Spleen (tissue), 11 donors: ENCODE results near the gene EPAS1. TPM values are rescaled to one million over a fixed set of nuclear protein-coding genes. Genes with fewer than 3 reads are reported as not detected.

ENCODE experiments used
- DNase-seq: peaks from one replicate; pipeline ENCODE4 v3.0.0-alpha.2; 2020
- H3K27ac ChIP-seq, 8 donors: fragments of 200-600 bp; sonication (generic) in 7 of 8; 1 replicate in 4 of 8; 2 replicates in 4 of 8; pipeline versions ENCODE4 v1.5.0 to v1.8.0; 2016 to 2021; ENCODE audit warnings: inconsistent platforms in 4 of 8, mild to moderate bottlenecking in 4 of 8, moderate library complexity in 1 of 8
- H3K27me3 ChIP-seq, 7 donors: fragments of 200-600 bp; sonication (generic) in 6 of 7; replicated peaks in 1 of 7; 1 replicate in 4 of 7; 2 replicates in 3 of 7; pipeline versions ENCODE4 v1.5.0 to v1.8.0; 2016 to 2021; ENCODE audit warnings: inconsistent platforms in 3 of 7, mild to moderate bottlenecking in 1 of 7
- H3K36me3 ChIP-seq, 6 donors: fragments of 200-600 bp; sonication (generic) in 5 of 6; 1 replicate in 4 of 6; 2 replicates in 2 of 6; pipeline versions ENCODE4 v1.5.0 to v1.8.0; 2016 to 2021; ENCODE audit warnings: inconsistent platforms in 2 of 6
- H3K4me1 ChIP-seq, 6 donors: fragments of 200-600 bp; sonication (generic) in 5 of 6; 1 replicate in 3 of 6; 2 replicates in 3 of 6; pipeline versions ENCODE4 v1.5.0 to v1.8.0; 2016 to 2021; ENCODE audit warnings: inconsistent platforms in 3 of 6
- H3K4me3 ChIP-seq, 8 donors: fragments of 200-600 bp; sonication (generic) in 7 of 8; 1 replicate in 4 of 8; 2 replicates in 4 of 8; pipeline versions ENCODE4 v1.5.0 to v1.8.0; 2016 to 2021; ENCODE audit warnings: inconsistent platforms in 4 of 8, mild to moderate bottlenecking in 4 of 8, moderate library complexity in 2 of 8
- H3K9me3 ChIP-seq, 8 donors: fragments of 200-600 bp; sonication (generic) in 7 of 8; 1 replicate in 4 of 8; 2 replicates in 4 of 8; pipeline versions ENCODE4 v1.5.0 to v1.8.0; 2016 to 2021; ENCODE audit warnings: inconsistent platforms in 4 of 8
- POLR2A ChIP-seq, 3 donors: fragments of 450-650 bp; IDR thresholded peaks; one replicate each; pipeline ENCODE4 v1.5.1; 2017; ENCODE audit warnings: antibody characterized with exemption in 3 of 3, mild to moderate bottlenecking in 1 of 3
- POLR2AphosphoS5 ChIP-seq, 3 donors: sonication (generic); formaldehyde crosslinking; IDR thresholded peaks; one replicate each; pipeline ENCODE4 v1.5.1; 2017; ENCODE audit warnings: antibody characterized with exemption in 3 of 3
- WGBS, 5 donors: extraction: QIAGEN DNeasy Blood & Tissue Kit in 3 of 5; methylation state at CpG; one replicate each; pipeline versions ENCODE4 v1.1.5 to v1.1.7; 2013 to 2018; 5-methylcytosine and 5-hydroxymethylcytosine counted together
- intact Hi-C: fragments of 100-400 bp; cut with DNase I; formaldehyde crosslinking; loops from one replicate; pipeline ENCODE4 v1.15.0; 2023; ENCODE audit warnings: low total_unique reads
- polyA plus RNA-seq, 3 donors: library from polyadenylated mRNA; stranded (reverse); fragments of 200-250 nt; gene quantifications; one replicate each; pipeline ENCODE4 v1.2.1, GENCODE V29; 2013
- total RNA-seq, 7 donors: library from RNA; depleted of rRNA in 3 of 7; stranded (reverse); fragments of >200 nt in 3 of 7; fragmentation: NEBNext Ultra II Directional in 4 of 7; extraction: Animal tissue kit (Norgen Biotek cat#: 25700) in 4 of 7; gene quantifications; one replicate each; pipeline versions ENCODE4 v1.1.0 to v1.2.1, GENCODE V29; 2016 to 2021
- TF ChIP-seq, protein P1 (sequence below), 11 experiments: fragments of 200-600 bp in 7 of 11; fragments of 450-650 bp in 4 of 11; sonication (generic) in 4 of 11; IDR thresholded peaks in 8 of 11; conservative IDR thresholded peaks in 3 of 11; 1 replicate in 7 of 11; 2 replicates in 4 of 11; pipeline versions ENCODE4 v1.4.0 to v1.8.0; 2016 to 2021; ENCODE audit warnings: antibody characterized with exemption in 11 of 11, inconsistent platforms in 4 of 11, mild to moderate bottlenecking in 1 of 11
- donor health status: healthy with polysubstance abuse.
- donor health status: DM: no; HTN: no; CAD: no; lungs with moderate emphysema.
- donor health status: DM: no; HTN: no; CAD: no.
- donor health status: Bipolar disorder and iron deficiency.
- donor health status: healthy.
- donor health status: DM: no; HTN: no; CAD: no.
- donor health status: DM: yes; HTN: yes; CAD: no.

Gene EPAS1
- total and polyA plus RNA-seq, 10 donors, result 30.5 to 330 (median 213) TPM

DNA sequence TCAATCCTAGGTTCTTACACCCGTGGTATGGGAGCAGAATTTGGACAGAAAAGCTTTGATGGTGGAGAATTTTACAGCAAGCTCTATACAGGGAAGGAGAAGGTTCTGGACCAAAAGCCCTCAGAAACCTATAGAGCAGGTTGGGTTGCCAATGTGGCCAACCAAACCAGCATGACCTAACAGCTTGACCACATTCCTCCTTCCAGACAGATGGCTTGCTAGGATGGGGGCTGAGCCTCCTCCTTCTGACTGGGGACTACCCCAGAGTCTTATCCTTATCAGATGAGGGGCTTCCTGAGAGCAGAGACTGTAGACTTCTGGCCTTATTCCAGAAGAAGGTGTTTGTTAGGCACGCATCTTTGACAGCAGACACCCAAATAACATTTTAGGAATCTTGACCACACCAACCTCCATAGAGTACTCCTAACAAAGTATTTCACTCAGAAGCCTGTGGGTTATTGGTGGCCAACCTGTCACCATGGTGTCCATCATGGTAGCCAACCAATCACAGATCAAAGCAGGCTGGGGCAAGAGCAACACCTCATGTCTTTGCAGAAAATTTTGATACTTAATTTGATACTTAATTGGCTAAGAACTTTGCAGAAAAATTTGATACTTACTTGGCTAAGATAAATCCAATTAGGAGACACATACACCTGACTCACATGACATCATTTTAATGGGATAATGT, 34.8 kb upstream of the EPAS1 start:
- no peak overlapping the region for H3K4me3 ChIP-seq

DNA sequence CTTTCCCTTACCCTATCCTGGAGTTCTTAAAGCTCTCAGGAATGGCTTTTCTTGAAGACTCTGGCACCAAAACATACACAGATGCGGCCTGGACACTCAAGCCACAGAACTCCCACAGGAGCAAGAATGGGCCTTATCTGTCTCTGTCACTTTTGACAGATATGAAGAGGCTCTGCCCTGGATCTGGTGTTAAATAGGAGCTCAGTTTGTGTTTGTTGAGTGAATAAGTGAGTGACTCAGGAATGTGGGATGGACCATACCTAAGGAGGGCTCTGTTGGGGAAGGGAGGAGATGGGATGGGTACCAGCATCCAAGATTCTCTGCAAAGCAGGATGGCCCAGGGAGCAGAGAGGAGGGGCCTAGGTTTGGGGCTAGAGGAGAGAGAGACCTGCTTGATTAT, 33.9 kb upstream of the EPAS1 start:
- Histone ChIP-seq H3K27ac (no peak overlapping the region), H3K4me3 (no peak overlapping the region), H3K9me3 (no peaks in the 10 kb centered on the region), H3K27me3 (no peaks in the 10 kb centered on the region), H3K4me1 (peaks cover 0 to 32% (median 21%) of the 10 kb centered on the region in 6 donors), H3K36me3 (no peaks in the 10 kb centered on the region)
- intact Hi-C loops, result no loop called here
- TF ChIP-seq, protein P1, sequence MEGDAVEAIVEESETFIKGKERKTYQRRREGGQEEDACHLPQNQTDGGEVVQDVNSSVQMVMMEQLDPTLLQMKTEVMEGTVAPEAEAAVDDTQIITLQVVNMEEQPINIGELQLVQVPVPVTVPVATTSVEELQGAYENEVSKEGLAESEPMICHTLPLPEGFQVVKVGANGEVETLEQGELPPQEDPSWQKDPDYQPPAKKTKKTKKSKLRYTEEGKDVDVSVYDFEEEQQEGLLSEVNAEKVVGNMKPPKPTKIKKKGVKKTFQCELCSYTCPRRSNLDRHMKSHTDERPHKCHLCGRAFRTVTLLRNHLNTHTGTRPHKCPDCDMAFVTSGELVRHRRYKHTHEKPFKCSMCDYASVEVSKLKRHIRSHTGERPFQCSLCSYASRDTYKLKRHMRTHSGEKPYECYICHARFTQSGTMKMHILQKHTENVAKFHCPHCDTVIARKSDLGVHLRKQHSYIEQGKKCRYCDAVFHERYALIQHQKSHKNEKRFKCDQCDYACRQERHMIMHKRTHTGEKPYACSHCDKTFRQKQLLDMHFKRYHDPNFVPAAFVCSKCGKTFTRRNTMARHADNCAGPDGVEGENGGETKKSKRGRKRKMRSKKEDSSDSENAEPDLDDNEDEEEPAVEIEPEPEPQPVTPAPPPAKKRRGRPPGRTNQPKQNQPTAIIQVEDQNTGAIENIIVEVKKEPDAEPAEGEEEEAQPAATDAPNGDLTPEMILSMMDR (IDR thresholded peaks at IDR 0.05 in 8 of 11, conservative IDR thresholded peaks at IDR 0.05 in 3 of 11), result no peak
- TF ChIP-seq POLR2A (IDR thresholded peaks at IDR 0.05) (no peak), POLR2AphosphoS5 (IDR thresholded peaks at IDR 0.05) (no peak)
- no peak for DNase-seq
- 68 to 92% (median 91%) methylated on average over 1 of the region's 1 CpG for WGBS, 5 donors

More for the DNA sequence above, 34.8 kb upstream of the EPAS1 start:
- WGBS, 5 donors, result 64 to 98% (median 80%) methylated on average over 2 of the region's 2 CpGs
- Histone ChIP-seq H3K27me3 (no peaks in the 10 kb centered on the region), H3K9me3 (no peaks in the 10 kb centered on the region), H3K36me3 (no peaks in the 10 kb centered on the region), H3K27ac (no peak overlapping the region), H3K4me1 (peaks cover 0 to 32% (median 18%) of the 10 kb centered on the region in 6 donors)
- TF ChIP-seq, protein P1 (IDR thresholded peaks at IDR 0.05 in 8 of 11, conservative IDR thresholded peaks at IDR 0.05 in 3 of 11), result no peak
- TF ChIP-seq POLR2AphosphoS5 (IDR thresholded peaks at IDR 0.05) (no peak), POLR2A (IDR thresholded peaks at IDR 0.05) (no peak)
- no peak for DNase-seq
- intact Hi-C loops, result no loop called here

DNA sequence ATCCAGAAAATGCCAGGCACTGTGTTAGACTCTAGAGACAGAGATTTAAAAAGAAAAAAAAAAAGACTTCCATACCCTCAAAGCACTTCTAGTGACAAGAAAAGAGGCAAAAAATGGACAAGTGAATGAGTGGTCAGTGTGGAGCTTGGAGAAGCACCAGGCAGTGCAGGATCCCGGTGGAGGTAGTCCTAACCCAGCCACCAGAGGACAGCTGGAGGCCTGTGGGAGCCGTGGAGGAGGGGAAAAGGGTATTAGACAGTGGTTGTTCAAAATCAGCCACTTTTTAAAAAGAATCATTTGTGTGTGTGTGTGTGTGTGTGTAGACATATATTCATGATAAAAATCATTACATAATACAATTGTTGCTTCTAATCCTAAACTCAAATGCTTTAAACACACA, 32.8 kb upstream of the EPAS1 start:
- Histone ChIP-seq H3K36me3 (no peaks in the 10 kb centered on the region), H3K27ac (no peak overlapping the region), H3K27me3 (no peaks in the 10 kb centered on the region), H3K4me3 (no peak overlapping the region), H3K9me3 (no peaks in the 10 kb centered on the region), H3K4me1 (peaks cover 0 to 33% (median 21%) of the 10 kb centered on the region in 6 donors)
- no peak for DNase-seq
- 71 to 89% (median 80%) methylated on average over 2 of the region's 2 CpGs for WGBS, 5 donors
- intact Hi-C loops, result no loop called here
- TF ChIP-seq, protein P1 (IDR thresholded peaks at IDR 0.05 in 8 of 11, conservative IDR thresholded peaks at IDR 0.05 in 3 of 11), result no peak
- TF ChIP-seq POLR2A (IDR thresholded peaks at IDR 0.05) (no peak), POLR2AphosphoS5 (IDR thresholded peaks at IDR 0.05) (no peak)

DNA sequence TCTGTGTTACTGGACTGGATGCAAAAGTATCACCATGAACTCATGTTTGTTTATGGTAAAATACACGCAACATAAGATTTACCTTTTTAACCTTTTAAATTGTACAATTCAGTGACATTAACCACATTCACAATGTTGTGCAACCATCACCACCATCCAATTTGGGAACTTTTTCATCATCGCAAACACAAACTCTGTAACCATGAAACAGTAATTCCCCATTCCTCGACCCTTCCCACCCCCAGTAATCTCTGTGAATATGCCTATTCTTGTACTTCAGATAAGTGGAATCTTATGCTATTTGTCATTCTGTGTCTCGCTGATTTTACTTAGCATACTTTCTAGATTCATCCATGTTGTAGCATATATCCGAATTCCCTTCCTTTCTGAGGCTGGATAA, 31.1 kb upstream of the EPAS1 start:
- H3K27ac ChIP-seq, result no peak overlapping the region
- no peaks in the 10 kb centered on the region for H3K36me3 ChIP-seq
- TF ChIP-seq POLR2AphosphoS5 (IDR thresholded peaks at IDR 0.05) (no peak), POLR2A (IDR thresholded peaks at IDR 0.05) (no peak)
- TF ChIP-seq, protein P1 (IDR thresholded peaks at IDR 0.05 in 8 of 11, conservative IDR thresholded peaks at IDR 0.05 in 3 of 11), result no peak
- H3K9me3 ChIP-seq, result no peaks in the 10 kb centered on the region
- 79 to 94% (median 88%) methylated on average over 5 of the region's 5 CpGs for WGBS, 5 donors
- no peak for DNase-seq
- H3K27me3 ChIP-seq, result no peaks in the 10 kb centered on the region
- no peak overlapping the region for H3K4me3 ChIP-seq
- peaks cover 0 to 31% (median 17%) of the 10 kb centered on the region in 6 donors for H3K4me1 ChIP-seq
- intact Hi-C loops, result no loop called here
